A549 (cell line): Measurements from ENCODE around the gene DBNDD2. TPM values are rescaled to one million over a fixed set of nuclear protein-coding genes. Genes with fewer than 3 reads are reported as not detected.

Experiments used
- ATAC-seq, 2 experiments: fragments of 200-7000 bp in 1 of 2; fragments of >200 bp in 1 of 2; cut with Nextera tagmentation in 1 of 2; cut with Tn5 transposase in 1 of 2; 3 replicates each; pipeline versions ENCODE4 v1.8.0 to v1.9.1; 2018 to 2020; ENCODE audit warnings: mild to moderate bottlenecking in 1 of 2, moderate library complexity in 1 of 2
- CTCF ChIA-PET: fragments of 300-600 bp; sonication (Branson Sonifier 250); formaldehyde crosslinking; extraction: SDS; loops from one replicate; lab custom pipeline; 2021; ENCODE audit warnings: antibody characterized with exemption, inconsistent platforms; lab: Yijun Ruan, JAX
- POLR2A ChIA-PET: fragments of 350-600 bp; formaldehyde crosslinking; extraction: SDS; loops from one replicate; lab custom pipeline; 2021; ENCODE audit warnings: antibody characterized with exemption, inconsistent platforms; lab: Yijun Ruan, JAX
- DNase-seq, 2 experiments: peaks; one replicate each; pipeline versions ENCODE4 v3.0.0 to v3.0.0-alpha.2; 2011 to 2016; ENCODE audit warnings: low read depth in 1 of 2, low spot score in 1 of 2
- FAIRE-seq: peaks from 2 replicates; lab custom pipeline; 2011; peaks lifted over from hg19 to GRCh38; lab: Jason Lieb, UNC
- H3K27ac ChIP-seq, 2 experiments: fragments of >200 bp; sonication (Bioruptor Twin); formaldehyde crosslinking; 3 replicates each; pipeline ENCODE4 v1.5.1; 2016 to 2017
- H3K4me1 ChIP-seq: fragments of >200 bp; sonication (Bioruptor Twin); formaldehyde crosslinking; 3 replicates; pipeline ENCODE4 v1.6.1; 2016
- H3K4me2 ChIP-seq: fragments of >200 bp; sonication (Bioruptor Twin); formaldehyde crosslinking; 3 replicates; pipeline ENCODE4 v1.6.1; 2016
- H3K4me3 ChIP-seq: fragments of >200 bp; sonication (Bioruptor Twin); formaldehyde crosslinking; 3 replicates; pipeline ENCODE4 v1.5.1; 2016
- H3K9me3 ChIP-seq: fragments of >200 bp; sonication (Bioruptor Twin); formaldehyde crosslinking; 3 replicates; pipeline ENCODE4 v1.6.1; 2016
- EHF ChIP-seq: fragments of 250-450 bp; sonication (Bioruptor Pico); IDR thresholded peaks from 2 replicates; pipeline ENCODE4 v1.5.0; 2020; ENCODE audit warnings: mild to moderate bottlenecking
- ELK1 ChIP-seq: fragments of 150-350 bp; IDR thresholded peaks from 2 replicates; pipeline ENCODE4 v1.6.1; 2014; ENCODE audit warnings: low read depth, mild to moderate bottlenecking, low read length
- ESRRA ChIP-seq: fragments of 150-350 bp; IDR thresholded peaks from 2 replicates; pipeline ENCODE4 v1.6.1; 2014; ENCODE audit warnings: mild to moderate bottlenecking, low read length, borderline replicate concordance
- FOXS1 ChIP-seq: fragments of 250-450 bp; sonication (Bioruptor Pico); IDR thresholded peaks from 2 replicates; pipeline ENCODE4 v1.5.0; 2020; ENCODE audit warnings: mild to moderate bottlenecking, moderate library complexity
- GATA3 ChIP-seq: IDR thresholded peaks from 2 replicates; pipeline ENCODE4 v1.6.1; 2012; ENCODE audit warnings: borderline replicate concordance
- HEYL ChIP-seq: fragments of 250-450 bp; sonication (Bioruptor Pico); IDR thresholded peaks from 2 replicates; pipeline ENCODE4 v1.8.0; 2021; ENCODE audit warnings: mild to moderate bottlenecking, moderate library complexity
- MAFK ChIP-seq: fragments of 450-650 bp; IDR thresholded peaks from 2 replicates; pipeline ENCODE4 v1.6.1; 2014; ENCODE audit not compliant: partially characterized antibody
- MYC ChIP-seq: IDR thresholded peaks from 2 replicates; pipeline ENCODE4 v1.6.1; 2012; ENCODE audit warnings: mild to moderate bottlenecking, inconsistent platforms, low read length, improper control_type of control experiment, borderline replicate concordance
- NPAS2 ChIP-seq: fragments of 250-450 bp; sonication (Bioruptor Pico); IDR thresholded peaks from 2 replicates; pipeline ENCODE4 v1.8.0; 2022; ENCODE audit warnings: mild to moderate bottlenecking, moderate library complexity, borderline replicate concordance
- PBX3 ChIP-seq: IDR thresholded peaks from 2 replicates; pipeline ENCODE4 v1.6.1; 2012
- POLR2AphosphoS2 ChIP-seq: conservative IDR thresholded peaks from 2 replicates; pipeline ENCODE4 v1.6.1; 2012; ENCODE audit warnings: low read length, improper control_type of control experiment, inconsistent platforms
- RAD21 ChIP-seq, 2 experiments: fragments of >200 bp in 1 of 2; sonication (Bioruptor Twin) in 1 of 2; formaldehyde crosslinking in 1 of 2; IDR thresholded peaks in 1 of 2; conservative IDR thresholded peaks in 1 of 2; 2 replicates in 1 of 2; 3 replicates in 1 of 2; pipeline ENCODE4 v1.6.1; 2012 to 2018; ENCODE audit warnings: inconsistent platforms in 1 of 2
- RARB ChIP-seq: fragments of 250-450 bp; sonication (Bioruptor Pico); IDR thresholded peaks from 2 replicates; pipeline ENCODE4 v1.8.0; 2021; ENCODE audit warnings: mild to moderate bottlenecking, moderate library complexity
- REST ChIP-seq: fragments of 200-600 bp; sonication (generic); IDR thresholded peaks from 2 replicates; pipeline ENCODE4 v1.6.1; 2016; ENCODE audit warnings: antibody characterized with exemption, mild to moderate bottlenecking, moderate library complexity
- TFCP2L1 ChIP-seq: fragments of 250-450 bp; sonication (Bioruptor Pico); IDR thresholded peaks from 2 replicates; pipeline ENCODE4 v1.5.0; 2021; ENCODE audit warnings: mild to moderate bottlenecking
- USF2 ChIP-seq: fragments of 450-650 bp; IDR thresholded peaks from 2 replicates; pipeline ENCODE4 v1.6.1; 2014; ENCODE audit warnings: antibody characterized with exemption
- ZNF302 ChIP-seq: fragments of 250-450 bp; sonication (Bioruptor Pico); IDR thresholded peaks from 2 replicates; pipeline ENCODE4 v1.9.0; 2021; ENCODE audit warnings: inconsistent platforms, mild to moderate bottlenecking, moderate library complexity
- ZSCAN20 ChIP-seq: fragments of 250-450 bp; sonication (Bioruptor Pico); IDR thresholded peaks from 2 replicates; pipeline ENCODE4 v1.8.0; 2022; ENCODE audit warnings: mild to moderate bottlenecking, moderate library complexity
- WGBS: methylation state at CpG from one replicate; pipeline ENCODE4 v1.1.6; 2017; ENCODE audit errors: missing lambda C conversion rate; 5-methylcytosine and 5-hydroxymethylcytosine counted together
- polyA plus RNA-seq, 4 experiments: library from polyadenylated mRNA; depleted of rRNA in 3 of 4; stranded (reverse); fragments of >200 nt; fragmentation: RNase III in 1 of 4; extraction: RNeasy Plus Mini Kit Qiagen cat#74134 plus additional on column Dnase treatment in 1 of 4; gene quantifications; 2 replicates in 3 of 4; 3 replicates in 1 of 4; pipeline ENCODE4 v1.2.3, GENCODE V29; 2011 to 2017
- TF ChIP-seq, protein P1 (sequence below): fragments of >200 bp; sonication (Bioruptor Twin); formaldehyde crosslinking; IDR thresholded peaks from 3 replicates; pipeline ENCODE4 v1.5.1; 2016
- TF ChIP-seq, protein P2 (sequence below): fragments of >200 bp; sonication (Bioruptor Twin); formaldehyde crosslinking; IDR thresholded peaks from 3 replicates; pipeline ENCODE4 v1.6.1; 2016

DBNDD2 gene
- polyA plus RNA-seq, 2 of the 4 experiments (the other 2 are of a cell fraction): 6.5 to 20.9 TPM

- TF ChIP-seq ELK1 (no peak), EHF (CRISPR knock-in tag) (no peak)
Measured at GRCh38 chr20:45365444-45365970, 42.6 kb upstream of the DBNDD2 start (continued).

DNA sequence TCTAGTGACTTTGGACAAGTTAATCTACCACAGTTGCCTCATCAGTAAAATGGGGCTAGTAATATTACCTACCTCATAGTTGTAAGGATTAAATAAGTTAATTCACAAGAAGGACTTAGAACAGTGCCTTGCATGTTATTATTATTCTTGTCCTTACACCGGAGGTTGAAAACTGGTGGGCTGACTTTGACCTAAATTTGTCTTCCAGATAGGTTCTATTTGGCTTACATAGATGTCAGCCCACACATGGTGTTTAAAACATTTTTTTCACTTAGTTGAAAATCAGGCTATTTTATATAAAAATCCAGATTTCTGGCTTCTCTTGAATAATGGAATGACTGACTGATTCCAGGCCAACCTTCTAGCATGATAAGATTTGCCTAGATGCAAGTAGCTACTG lies 41.9 kb upstream of the DBNDD2 start:
- WGBS: 95% methylated on average over 1 of the region's 1 CpG
- CTCF ChIA-PET: interaction anchor here (0.7 to 12.1 kb wide), 9 partner anchors 8 to 405 kb away, joined by 3 to 240 read pairs (median 11); no protein-coding TSS in a partner anchor

More for the DNA sequence above, 41.9 kb upstream of the DBNDD2 start:
- no peak for DNase-seq
- Histone ChIP-seq H3K4me1 (peaks cover 4% of the 10 kb centered on the region; the same call in 1 of the 3 replicates), H3K4me2 (no peak overlapping the region), H3K27ac (no peak overlapping the region), H3K9me3 (no peaks in the 10 kb centered on the region), H3K4me3 (no peak overlapping the region)
- POLR2A ChIA-PET: no interaction called here
- no peak for FAIRE-seq
- TF ChIP-seq MAFK (no peak), GATA3 (no peak), RAD21 (conservative IDR thresholded peaks at IDR 0.05 in 1 of 2, IDR thresholded peaks at IDR 0.05 in 1 of 2) (no peak), MYC (no peak), RARB (CRISPR knock-in tag) (no peak), ZSCAN20 (CRISPR knock-in tag) (no peak), REST (no peak), USF2 (no peak), POLR2AphosphoS2 (no peak), ZNF302 (no peak), FOXS1 (no peak), ESRRA (no peak), PBX3 (no peak), HEYL (CRISPR knock-in tag) (no peak), TFCP2L1 (CRISPR knock-in tag) (no peak), NPAS2 (CRISPR knock-in tag) (no peak)
- TF ChIP-seq, protein P1, sequence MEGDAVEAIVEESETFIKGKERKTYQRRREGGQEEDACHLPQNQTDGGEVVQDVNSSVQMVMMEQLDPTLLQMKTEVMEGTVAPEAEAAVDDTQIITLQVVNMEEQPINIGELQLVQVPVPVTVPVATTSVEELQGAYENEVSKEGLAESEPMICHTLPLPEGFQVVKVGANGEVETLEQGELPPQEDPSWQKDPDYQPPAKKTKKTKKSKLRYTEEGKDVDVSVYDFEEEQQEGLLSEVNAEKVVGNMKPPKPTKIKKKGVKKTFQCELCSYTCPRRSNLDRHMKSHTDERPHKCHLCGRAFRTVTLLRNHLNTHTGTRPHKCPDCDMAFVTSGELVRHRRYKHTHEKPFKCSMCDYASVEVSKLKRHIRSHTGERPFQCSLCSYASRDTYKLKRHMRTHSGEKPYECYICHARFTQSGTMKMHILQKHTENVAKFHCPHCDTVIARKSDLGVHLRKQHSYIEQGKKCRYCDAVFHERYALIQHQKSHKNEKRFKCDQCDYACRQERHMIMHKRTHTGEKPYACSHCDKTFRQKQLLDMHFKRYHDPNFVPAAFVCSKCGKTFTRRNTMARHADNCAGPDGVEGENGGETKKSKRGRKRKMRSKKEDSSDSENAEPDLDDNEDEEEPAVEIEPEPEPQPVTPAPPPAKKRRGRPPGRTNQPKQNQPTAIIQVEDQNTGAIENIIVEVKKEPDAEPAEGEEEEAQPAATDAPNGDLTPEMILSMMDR: no peak
- TF ChIP-seq, protein P2, sequence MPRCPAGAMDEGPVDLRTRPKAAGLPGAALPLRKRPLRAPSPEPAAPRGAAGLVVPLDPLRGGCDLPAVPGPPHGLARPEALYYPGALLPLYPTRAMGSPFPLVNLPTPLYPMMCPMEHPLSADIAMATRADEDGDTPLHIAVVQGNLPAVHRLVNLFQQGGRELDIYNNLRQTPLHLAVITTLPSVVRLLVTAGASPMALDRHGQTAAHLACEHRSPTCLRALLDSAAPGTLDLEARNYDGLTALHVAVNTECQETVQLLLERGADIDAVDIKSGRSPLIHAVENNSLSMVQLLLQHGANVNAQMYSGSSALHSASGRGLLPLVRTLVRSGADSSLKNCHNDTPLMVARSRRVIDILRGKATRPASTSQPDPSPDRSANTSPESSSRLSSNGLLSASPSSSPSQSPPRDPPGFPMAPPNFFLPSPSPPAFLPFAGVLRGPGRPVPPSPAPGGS: no peak
- ATAC-seq: no peak
